ENCODE data around the gene REXO1. TPM values are rescaled to one million over a fixed set of nuclear protein-coding genes. Genes with fewer than 3 reads are reported as not detected.

REXO1 gene
- total RNA-seq, 1 donor from 2014 or later: 34.2 TPM

DNA sequence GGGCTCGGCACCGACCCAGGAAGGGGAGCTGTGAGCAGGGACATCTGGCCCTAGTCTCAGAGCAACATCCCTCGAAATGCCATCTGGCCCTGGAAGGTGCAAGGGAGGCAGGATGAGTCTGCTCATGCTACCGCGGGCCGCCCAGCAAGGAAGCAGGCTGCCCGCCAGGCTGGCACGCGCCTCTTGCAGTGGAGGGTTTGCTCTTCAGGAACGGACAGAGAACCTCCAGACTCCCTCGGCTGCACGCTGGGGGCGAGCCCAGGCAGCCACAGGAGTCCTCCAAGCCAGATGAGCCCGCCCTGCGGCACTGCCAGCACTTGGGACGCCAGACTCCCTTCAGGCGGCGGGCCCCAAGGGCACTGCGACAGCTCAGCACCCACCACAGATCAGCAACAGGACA, 26.1 kb downstream of the REXO1 start:
- intact Hi-C loops (cut with DNase I): no loop called here
- DNase-seq (ENCODE audit: low spot score) (no peak), ATAC-seq (no peak)

GRCh38 chr19:1819341-1820255, 28.7 kb downstream of the REXO1 start:
- ATAC-seq (no peak), DNase-seq (ENCODE audit: low spot score) (no peak)
- intact Hi-C loops (cut with DNase I): no loop called here

DNA sequence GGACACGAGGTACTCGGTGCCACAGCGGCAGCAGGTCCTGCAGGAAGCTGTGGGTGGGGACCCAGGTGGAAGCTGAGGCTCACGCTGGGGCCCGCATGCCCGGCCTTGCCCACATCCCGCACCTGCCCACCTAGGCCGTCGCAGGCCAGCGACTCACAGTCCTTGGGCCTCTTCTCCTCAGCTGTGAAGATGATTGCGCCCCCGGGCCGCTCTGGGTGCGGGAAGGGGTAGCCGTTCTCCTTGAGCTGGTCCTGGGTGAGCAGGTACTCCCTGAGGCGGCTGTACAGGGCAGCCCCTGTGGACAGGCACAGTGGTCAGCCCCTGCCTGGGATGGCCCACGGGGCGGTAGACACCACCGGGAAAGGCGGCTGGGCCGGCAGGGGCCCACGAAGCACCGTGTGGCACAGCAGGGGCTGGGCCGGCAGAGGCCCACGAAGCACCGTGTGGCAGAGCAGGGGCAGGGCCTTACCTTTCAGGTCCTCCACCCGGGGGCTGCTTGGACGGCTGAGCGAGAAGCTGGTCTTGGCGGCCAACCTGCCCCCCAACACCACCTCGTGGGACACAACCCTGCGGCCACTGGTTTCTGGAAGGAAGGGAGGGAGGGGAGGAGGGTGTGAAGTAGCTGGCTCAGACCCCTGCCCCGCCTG, 29.6 kb downstream of the REXO1 start:
- no peak for DNase-seq (ENCODE audit: low spot score)
- no peak for ATAC-seq
- intact Hi-C loops (cut with DNase I): no loop called here

- DNase-seq (ENCODE audit: low spot score): no peak
- ATAC-seq: no peak
- intact Hi-C loops (cut with DNase I): no loop called here
Observed at GRCh38 chr19:1817553-1818179, 30.6 kb downstream of the REXO1 start.

DNA sequence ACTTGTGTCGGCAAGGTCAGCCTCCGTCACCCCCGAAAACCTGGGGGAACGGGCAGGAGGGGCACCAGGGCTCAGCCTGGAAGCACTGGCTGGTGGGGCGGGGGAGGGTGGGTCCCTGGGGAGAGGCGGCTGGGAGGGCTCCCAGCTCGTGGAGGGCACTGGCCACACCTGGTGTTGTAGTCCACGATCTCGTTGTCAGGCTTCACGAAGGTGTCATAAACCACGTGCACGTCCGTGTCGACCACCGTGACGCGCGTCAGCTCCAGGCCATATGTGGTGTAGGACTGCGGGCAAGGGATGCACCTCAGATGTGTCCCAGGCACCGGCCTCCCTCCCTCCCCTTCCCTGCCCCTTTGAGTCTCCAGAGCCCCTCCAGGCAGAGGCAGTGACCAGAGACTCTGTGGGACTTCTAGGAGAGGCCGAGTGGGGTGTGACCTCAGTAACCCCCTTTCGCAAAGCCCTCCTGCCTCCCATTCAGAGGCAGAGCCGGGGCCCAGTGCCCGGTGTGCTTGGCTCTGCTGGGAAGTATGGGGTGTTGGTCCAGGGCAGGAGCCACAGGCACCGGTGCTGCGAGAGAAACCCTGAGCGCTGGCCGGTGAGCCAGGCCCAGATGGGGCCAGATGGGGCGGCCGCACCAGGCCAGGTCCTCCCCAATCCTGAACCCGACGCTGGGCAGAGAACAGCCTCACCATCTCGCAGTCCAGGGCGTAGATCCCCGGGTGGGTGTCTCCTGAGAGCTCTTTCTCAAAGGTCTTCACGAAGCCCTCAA, 31.6 kb downstream of the REXO1 start:
- ATAC-seq (no peak), DNase-seq (ENCODE audit: low spot score) (no peak)
- intact Hi-C loops (cut with DNase I): no loop called here

- intact Hi-C loops (cut with DNase I): no loop called here
- no peak for DNase-seq (ENCODE audit: low spot score)
- no peak for ATAC-seq
Observed at GRCh38 chr19:1815605-1816529, 32.4 kb downstream of the REXO1 start.

DNA sequence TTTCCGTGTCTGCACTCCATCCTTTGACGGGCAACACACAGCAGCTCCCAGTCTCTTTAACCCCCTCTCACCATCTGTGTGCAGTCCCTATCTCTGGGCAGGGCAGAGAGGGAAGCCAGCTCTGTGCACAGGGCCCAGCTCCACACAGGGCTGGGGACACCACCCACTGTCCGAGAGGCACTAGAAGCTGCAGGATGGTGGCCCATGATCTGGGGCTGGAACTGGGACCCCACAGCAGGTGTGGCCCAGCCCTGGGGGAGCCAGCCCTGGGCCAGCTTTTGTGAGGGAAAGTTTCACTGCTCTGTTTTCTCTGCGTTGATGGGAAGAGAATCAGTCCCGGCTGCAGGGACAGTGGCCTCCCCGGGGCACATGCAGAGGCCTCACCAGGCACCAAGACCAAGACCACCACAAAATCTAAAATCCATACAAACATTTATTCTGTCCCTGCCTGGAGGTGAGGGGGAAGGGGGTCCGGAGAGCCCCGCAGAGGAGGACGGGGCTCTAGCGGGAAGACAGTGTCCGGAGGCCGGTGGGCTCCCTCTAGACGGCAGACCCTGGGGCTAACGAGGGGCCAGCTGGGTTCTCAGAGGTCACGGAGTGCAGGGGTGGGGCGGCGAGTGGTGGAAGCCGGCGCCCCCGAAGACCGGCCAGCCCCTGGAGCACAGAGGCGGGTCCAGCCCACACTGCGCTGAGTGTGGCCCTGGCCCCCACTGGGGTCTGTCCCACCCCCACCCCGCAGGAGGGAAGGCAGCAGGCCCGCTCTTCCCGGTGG, 33.3 kb downstream of the REXO1 start:
- no peak for ATAC-seq
- intact Hi-C loops (cut with DNase I): no loop called here
- DNase-seq (ENCODE audit: low spot score): no peak

DNA sequence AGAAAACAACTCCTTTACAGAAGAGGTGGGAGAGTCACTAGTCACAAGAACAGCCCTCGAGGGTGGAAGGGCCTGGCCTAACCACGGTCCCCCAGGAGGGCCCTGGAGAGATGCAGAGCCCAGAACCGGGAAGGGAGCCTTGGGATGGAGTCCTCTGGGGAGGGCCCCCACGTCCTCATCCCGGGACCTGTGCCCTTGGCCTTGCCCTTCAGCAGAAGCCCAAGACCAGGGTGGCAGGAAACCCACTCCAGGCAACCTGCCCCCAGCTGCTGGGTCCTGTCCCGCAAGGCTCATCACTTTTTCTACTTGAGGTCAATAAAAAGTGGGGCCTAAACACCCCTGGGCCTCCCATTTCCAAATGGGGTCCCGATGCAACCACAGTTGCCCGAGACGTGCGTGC, 33.9 kb downstream of the REXO1 start:
- ATAC-seq (no peak), DNase-seq (ENCODE audit: low spot score) (no peak)
- intact Hi-C loops (cut with DNase I): no loop called here

DNA sequence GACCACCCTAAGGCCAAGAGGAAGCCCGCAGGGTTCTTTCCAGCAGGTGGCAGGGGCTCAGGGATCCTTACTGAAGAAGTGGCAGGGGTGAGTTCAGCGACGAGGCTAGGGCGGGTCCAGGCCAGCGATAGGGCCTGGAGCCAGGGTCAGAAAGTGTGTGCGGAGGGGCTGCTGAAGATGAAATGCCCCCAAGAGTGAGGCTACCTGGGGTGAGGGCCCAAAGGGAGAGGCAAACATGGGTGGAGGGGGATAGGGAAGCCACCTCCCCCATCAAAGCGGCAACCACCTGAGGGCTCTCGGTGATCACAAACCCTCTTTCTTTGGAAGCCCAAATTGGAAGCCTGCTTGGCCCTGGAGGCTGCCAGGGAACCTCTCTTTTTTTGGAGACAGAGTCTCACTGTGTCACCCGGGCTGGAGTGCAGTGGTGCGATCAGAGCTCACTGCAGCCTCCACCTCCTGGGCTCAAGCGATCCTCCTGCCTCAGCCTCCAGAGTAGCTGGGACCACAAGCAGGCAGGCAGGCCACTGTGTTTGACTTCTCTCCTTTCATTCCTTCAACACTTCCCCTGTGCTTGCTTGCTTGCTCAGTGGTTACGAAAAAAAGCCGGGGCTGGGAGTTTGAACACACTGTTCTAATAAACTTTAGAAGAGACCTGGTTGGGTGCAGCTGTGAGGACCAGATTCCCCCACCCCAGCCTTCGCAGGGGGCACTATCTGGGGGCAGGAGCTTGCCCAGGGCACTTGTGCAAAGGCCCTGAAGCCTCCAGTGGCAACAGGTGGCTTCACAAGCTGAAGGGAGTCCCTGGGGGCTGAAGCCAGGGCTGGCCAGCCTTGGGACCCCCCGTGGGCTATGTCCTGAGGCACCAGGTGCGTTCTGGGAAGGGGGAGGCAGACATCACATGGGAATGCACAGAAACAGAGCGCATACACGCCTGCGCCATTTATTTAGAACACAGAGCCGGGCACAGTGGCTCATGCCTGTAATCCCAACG, 34.8 kb downstream of the REXO1 start:
- intact Hi-C loops (cut with DNase I): no loop called here
- ATAC-seq: no peak
- DNase-seq (ENCODE audit: low spot score): no peak

DNA sequence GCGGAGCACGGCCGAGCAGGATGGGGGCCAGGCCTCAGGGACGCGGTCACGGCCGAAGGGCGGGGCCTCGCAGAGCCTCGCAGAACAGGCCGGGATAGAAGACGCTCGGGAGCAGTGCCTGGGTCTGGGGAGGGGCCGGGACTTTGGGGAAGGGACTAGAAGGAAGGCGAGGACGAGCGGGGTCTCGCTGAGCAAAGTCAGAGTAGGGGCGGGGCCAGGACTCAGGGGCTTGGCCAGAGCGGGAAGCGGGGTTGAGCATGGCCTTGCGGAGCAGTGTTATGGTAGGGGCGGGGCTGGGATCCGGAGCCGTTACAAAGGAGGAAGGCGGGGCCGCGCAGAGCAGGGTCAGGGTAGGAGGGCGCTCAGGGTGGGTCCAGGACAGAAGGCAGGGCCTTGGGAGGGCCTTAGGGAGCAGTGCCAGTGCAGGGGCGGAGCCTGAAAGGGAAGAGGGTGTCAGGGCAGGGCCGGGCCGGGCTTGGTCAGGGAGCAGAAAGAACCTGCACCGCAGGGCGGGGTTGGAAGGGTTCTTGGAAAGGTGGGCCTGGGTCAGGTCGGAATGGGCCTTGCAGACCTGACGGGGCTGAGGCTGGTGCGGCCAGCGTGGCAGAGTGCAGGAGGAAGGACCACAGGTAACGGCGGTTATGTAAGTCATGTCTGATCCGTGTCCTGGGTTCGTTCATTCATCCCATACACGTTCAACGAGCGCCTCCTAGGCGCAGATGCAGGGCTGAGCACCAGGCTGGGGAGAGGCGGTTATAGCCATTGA, 35.7 kb downstream of the REXO1 start:
- intact Hi-C loops (cut with DNase I): no loop called here
- DNase-seq (ENCODE audit: low spot score) (peak; percentile 94), ATAC-seq (peak; percentile 93)

- no peak for ATAC-seq
- no peak for DNase-seq (ENCODE audit: low spot score)
- intact Hi-C loops (cut with DNase I): no loop called here
Observed at GRCh38 chr19:1811942-1812425, 36.3 kb downstream of the REXO1 start, which contains the start of gene ATP8B3. TSS of gene ATP8B3 (minus strand) at chr19:1812276. CDS start at chr19:1811736, 540 bp downstream.

DNA sequence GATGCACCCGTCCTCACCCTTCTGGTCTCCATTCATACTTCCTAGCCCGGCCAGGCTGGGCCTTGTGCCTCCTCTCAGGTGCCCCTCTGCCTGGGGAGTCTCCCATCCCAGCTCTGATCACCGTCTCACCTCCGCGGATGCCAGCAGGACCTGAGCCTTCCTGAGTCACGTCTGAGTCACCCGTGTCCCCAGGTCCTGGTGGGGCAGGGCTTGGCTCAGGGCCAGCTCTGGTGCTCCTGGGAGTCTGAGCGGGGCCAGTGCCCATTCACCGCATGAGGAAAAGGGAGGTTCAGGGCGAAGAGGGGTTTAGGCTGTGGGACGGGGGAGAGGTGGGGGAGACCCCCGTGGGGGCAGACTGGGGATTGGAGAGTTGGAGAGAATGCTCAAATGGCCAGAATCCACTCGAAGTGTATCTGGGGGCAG, 36.8 kb downstream of the REXO1 start:
- ATAC-seq (no peak), DNase-seq (ENCODE audit: low spot score) (peak; percentile 81)
- intact Hi-C loops (cut with DNase I): no loop called here

- DNase-seq (ENCODE audit: low spot score): no peak
- intact Hi-C loops (cut with DNase I): no loop called here
- no peak for ATAC-seq
Observed at GRCh38 chr19:1810439-1811160, 37.7 kb downstream of the REXO1 start.

- intact Hi-C loops (cut with DNase I): no loop called here
- DNase-seq (ENCODE audit: low spot score) (no peak), ATAC-seq (no peak)
Observed at GRCh38 chr19:1809678-1810077, 38.6 kb downstream of the REXO1 start.

DNA sequence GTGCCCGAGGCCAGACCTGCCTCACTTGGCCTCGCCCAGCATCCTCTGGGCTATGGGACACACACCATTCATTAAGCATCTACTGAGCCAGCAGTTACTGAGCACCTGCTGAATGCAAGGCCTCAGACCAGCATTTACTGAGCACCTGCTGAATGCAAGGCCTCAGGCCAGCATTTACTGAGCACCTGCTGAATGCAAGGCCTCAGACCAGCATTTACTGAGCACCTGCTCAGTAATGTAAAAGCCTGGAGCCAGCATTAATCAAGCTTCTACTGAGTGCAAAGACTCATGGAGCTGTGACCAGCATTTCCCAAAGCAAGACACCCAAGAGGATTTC, 39.9 kb downstream of the REXO1 start:
- intact Hi-C loops (cut with DNase I): no loop called here
- DNase-seq (ENCODE audit: low spot score): no peak
- ATAC-seq: no peak

Data from sciatic nerve (tissue), 2 donors.